ENCODE measurements around the gene MAP2K5.

Gene MAP2K5

GRCh38 chr15:67827562-67828277, 285.2 kb downstream of the MAP2K5 start:
- DNase-seq: no peak

DNA sequence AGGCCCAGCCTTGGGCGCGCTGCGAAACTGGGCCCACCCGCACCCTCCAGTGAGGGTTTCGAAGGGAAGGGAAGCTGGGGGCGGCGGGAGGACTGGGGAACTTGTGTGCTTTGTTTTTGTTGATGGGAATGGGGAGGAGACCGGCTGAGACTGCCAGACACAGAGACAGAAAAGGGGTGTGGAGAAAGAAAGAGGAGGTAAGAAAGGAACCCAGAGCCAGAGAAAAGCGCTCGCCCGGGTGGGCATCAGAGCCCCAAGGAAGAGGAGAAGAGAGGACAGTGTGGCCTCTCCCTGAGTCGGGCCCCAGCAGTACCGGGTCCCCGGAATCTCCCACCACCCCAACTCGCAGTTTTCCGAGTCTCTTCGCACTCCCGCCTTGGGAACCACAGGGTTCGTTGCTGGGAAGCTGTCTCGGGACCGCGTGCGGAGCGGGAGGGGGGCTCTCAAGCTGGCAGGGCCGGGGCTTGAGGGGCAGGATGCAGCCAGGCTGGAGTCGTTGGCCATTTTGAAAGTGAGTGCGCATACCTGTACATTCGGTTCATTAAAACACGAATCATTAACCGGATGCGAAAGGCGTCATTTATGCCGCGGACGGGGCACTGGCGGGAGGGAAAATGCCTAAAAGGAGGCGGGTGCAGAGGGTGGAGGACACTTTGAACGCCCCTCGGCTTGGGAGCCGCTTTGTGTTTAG, 285.9 kb downstream of the MAP2K5 start:
- no peak for DNase-seq

DNA sequence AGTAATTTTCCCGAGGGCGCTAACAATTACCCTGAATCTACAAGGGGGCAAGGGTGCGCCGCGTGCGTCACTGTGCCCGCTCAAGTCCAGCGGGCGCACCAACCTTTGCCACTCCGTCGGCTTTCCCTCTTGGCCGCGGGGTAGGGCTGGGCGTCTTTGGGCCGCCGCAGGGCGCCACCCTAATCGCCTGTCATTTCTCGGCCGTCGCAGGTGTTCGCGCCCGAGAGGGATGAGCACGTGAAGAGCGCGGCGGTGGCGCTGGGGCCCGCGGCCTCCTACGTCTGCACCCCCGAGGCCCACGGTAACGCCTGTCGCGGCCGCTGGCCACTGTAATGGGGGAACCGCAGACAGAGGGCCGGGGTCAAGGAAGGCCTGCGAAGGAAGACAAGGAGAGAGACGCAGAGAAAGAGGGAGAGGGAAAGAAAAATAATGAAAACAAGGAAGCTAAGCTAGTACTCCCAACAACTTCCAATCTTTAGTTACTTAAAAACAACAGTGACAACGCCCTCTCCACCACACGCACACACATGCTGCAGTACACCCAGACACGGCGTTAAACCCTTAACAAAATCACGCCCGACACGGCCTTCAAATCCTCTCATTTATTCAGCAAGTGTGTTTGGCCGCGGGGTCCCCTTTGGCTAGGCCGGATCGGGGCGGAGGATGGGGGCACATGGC, 286.6 kb downstream of the MAP2K5 start:
- DNase-seq: no peak

DNA sequence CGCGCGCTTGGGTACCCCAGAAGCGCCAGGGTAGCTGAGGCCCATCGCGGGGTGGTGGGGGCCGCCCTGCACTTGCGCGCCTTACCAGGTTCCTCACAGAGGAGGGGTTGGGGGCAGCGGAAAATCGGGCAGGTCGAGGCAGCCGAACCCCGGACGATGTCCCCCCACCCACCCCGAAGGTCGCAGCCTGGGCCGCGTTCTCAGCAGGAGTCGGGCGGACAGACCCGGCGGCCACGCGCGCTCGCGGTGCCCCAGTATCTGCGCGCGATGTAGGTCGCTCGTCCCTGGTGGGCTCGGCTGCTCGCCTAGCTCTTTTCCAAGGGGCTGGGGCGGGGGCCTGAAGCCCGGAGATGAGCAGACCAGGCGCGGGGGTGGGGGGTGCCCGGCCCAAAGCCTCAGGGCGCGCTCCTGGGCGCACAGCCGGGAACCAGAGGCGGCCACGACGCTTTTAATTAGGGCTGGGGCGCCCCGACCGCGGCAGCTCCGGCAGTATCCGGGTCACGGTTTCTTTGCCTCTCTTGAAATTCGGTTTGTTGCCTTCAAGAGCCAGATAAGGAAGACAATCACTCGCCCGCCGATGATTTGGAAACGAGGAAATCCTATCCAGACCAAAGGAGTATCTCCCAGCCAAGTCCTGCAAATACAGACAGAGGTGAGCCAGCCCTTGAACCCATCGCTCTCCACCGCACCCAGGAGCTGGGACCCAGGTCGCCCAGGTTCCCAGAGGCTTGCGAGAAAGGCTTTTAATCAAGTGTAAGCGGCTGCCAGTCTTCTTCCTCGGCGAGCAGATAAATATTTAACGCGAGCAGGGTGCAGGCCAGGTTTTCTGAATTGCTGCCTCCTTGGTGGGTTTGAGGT, 287.4 kb downstream of the MAP2K5 start:
- no peak for DNase-seq

DNA sequence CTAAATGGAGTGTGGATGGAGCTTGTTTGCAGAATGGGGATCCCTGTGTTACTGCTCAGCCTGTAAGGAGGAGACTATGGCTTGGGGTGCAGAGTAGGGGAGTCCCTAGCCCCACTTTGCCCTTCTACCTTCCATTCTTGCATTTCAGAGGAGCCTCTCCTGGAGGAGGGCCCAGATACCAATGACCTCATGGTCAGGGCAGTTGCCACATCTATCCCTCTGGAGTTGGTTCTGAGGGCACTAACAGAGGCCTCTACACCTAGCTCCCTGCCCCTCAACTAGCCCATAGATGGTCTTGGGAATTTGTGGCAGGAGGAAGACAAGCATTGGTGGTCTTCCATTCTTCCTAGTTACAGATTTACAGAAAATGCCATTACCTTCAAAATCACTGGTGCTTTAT, 288.9 kb downstream of the MAP2K5 start:
- no peak for DNase-seq

GRCh38 chr15:67832031-67832551, 289.6 kb downstream of the MAP2K5 start:
- no peak for DNase-seq

GRCh38 chr15:67832897-67833709, 290.6 kb downstream of the MAP2K5 start:
- no peak for DNase-seq

- peak; percentile 39 to 75 (median 58) for DNase-seq
Measured at GRCh38 chr15:67833710-67834511, 291.4 kb downstream of the MAP2K5 start.

DNA sequence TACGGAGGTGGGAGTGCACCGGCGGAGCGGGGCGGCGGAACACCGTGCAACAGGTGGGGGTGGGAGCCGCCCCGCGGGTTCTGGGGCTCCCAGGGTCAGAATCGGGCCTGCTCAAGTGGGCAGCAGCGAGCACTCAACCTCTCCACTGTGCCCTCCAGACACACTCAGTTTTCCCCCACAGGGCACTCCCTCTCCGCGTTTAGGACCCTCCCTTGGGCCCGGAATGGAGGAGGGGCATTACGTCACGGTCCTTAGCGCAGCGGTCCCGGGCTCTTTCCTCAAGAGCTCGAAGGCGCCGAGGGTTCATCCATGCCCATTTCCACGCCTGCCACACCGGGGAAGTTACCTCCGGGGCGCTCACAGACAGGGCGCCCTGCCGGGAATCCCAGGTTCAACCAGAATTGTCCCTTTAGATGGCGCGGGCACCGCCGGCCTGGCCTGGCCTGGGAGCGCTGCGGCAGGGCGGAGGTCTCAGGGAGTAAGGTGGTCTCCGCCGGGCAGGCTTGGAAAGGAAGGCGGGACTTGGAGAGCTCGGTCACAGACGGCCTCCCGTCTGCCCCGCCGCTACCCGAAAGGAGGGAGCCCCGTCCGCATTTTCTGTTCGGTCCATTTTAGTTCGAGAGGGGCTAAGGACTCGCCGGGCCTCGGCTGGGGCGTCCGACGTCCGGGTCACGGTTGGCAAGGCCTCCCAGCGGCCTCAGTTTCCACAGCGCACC, 292.2 kb downstream of the MAP2K5 start:
- DNase-seq: no peak

DNA sequence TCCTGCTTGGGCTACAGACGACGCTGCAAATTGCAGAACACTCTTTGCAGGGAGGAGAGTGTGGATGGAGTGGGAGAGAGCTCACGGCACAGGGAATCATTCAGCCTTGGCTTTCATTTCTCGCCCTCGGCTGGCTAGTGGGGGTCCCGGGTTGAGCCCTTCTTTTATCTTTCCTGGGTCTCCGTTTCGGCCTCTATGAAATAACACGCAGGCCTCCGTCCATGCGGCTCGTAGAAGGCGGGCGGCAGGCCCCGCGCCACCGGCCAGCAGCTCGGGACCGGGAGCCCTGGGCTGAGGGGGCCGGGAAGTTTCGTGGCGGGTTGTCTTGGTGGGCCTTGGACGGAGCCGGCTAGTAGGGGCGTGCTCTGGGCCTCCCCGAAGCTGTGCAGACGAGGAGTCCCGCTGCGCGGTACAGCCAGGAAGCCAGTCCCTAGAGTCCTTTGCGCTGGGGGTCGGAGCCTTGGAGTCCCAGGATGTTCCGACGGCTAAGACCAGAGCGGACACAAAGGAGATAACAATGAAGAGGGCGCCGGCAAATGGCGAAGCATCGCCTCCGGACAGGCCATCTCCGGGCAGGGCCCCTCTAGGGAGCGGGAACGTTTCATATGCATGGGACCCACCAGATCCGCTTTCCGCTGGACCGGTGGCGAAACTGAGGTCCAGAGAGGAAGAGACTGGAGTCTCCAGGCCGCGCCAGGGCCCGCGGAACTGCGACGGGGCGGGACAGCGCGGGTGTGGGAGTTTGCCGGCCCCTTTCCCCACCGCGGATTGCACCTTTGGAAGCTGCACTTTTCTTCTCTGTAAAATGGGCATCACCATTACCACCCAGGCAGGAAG, 293.0 kb downstream of the MAP2K5 start:
- DNase-seq: peak in 3 of 4 experiments; percentile 47 to 64 (median 58)

GRCh38 chr15:67836134-67836455, 293.6 kb downstream of the MAP2K5 start:
- DNase-seq: no peak

DNA sequence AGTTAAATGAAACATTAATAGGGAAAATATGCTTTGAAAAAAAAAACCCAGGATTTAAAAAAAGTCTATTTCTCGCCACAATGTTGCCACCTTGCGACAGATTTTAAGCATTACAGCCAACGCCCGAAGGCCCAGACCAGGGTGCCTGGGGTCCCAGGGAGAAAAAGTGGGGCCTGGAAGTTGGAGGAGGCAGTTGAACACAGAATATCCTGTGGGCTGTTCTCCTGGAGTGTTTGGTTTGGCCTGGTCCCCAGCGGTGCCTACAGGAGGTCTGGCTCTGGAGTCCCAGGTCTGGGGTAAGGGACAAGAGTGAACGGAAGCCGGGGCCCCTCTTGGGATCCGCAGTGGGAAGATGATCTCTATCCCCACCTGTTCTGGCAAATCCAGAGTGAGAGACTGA, 294.0 kb downstream of the MAP2K5 start:
- DNase-seq: peak; percentile 62 to 74 (median 66)

GRCh38 chr15:67836955-67837354, 294.5 kb downstream of the MAP2K5 start:
- no peak for DNase-seq

DNA sequence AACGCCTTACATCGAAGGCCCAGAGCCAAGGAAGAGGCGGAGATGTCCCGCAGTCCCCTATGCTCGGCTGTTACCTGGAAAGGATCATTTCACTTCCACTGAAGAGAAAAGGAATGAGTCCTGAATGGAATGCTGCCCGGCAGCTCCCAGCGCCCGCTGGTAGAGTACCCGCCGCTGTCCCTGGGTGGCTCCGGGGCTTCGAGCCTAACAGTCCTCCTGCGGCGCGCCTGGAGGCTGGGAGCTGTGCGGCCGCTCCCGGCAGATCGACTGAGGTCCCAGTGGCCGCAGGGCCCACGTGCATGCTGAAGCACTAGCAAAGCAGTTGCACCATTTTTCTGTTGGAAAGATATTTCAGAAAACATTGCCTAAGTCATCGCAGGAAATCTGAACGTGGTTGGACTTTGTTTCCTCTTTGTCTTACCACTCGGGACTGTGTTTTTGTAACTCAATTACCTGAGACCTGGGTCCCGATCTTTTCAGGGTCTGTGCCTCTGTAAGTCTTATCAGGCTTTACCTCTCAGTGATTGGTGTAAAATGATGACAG, 296.4 kb downstream of the MAP2K5 start:
- DNase-seq: peak; percentile 62 to 83 (median 77)

GRCh38 chr15:67839499-67839928, 297.0 kb downstream of the MAP2K5 start:
- DNase-seq: peak; percentile 51 to 82 (median 66)

- DNase-seq: peak; percentile 94 to 98 (median 97)
Measured at GRCh38 chr15:67839929-67840748, 297.6 kb downstream of the MAP2K5 start, which contains the start of gene RNU6-1. Gene RNU6-1, minus strand, starts transcription at chr15:67840045.

DNA sequence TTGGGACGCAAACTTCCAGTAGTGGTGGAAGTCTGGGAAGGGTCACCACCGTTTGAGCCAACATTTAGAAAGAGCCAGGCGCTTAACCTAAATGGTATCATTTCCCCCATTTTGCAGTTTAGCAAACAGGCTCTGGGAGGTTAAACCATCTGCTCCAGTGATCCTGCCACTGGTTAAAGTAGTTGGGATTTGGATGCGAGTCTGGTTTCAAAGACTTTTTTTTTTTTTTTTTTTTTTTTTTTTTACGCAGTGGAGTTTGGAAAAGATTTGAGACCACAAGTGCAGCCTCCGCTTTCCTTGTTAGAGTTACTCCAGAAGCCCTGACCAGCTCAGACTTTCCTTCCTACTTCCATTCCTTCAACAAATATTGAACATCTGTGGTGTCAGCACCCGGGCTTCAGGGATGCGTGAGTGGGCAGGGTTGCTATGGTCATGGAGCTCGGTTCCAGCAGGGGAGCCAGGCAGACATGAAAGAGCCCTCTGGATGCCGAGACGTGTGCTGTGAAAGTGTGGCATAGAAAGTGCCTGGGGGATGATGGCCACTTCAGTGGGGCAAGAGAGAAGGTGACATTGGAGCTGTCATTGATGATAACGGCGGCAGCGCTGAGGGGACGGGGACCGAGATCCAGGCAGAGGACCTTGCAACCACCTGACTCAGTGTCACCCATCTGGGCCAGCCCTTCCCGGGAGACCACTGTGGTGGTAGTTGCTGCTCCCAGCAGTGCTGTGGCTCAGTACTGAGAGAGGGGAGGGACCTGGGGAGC, 298.4 kb downstream of the MAP2K5 start:
- DNase-seq: peak; percentile 58 to 74 (median 66)
